Measurements from ENCODE around the gene FBXL13.

- TF ChIP-seq CTCF (IDR thresholded peaks at IDR 0.05) (no peak), POLR2A (IDR thresholded peaks at IDR 0.05) (no peak)
Observed at GRCh38 chr7:102841290-102841689, 233.3 kb downstream of the FBXL13 start.
